ENCODE measurements around the gene LMO1.

DNA sequence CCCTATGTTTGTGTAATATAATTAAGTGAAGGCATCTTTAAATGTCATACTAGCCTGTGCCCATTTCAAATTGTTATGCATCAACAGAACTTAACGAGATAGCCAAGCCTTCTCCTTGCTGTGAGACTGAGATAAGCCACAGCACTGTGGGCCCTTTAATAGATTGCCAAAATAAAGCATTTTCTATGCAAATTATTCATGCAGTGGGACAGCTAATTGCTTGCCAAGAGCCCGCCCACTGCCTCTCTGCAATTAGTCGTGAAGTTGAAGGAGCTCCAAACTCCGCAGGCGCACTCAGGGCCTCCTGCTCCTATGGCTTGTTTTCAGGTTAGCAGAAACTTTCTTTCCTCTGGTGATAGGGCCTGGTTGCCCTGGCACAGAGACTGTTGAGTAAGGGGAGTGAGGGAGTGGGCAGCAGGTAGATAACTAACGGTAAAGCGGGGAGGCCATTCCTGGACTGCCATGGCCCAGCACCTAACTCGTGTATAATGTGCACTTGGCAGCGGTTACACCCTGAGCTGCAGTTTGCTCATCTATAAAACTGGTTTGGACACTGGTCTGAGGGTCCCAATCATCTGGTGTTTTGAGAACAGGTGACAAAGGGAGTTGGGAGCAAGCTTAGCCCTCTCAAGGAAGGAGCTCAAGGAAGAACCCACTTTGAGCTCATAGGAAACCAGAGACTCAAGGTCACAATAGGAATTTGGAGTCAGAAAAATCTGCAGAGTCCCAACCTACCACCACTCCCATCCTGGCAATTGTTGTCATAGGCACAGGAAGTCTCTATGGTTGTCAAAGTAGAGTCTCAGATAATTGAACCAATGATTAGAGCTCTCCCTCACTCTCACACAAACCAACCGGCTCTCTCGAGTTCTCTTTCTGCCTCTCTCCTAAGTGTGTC is 60.9 kb downstream of the LMO1 start:
- TF ChIP-seq, protein P1, sequence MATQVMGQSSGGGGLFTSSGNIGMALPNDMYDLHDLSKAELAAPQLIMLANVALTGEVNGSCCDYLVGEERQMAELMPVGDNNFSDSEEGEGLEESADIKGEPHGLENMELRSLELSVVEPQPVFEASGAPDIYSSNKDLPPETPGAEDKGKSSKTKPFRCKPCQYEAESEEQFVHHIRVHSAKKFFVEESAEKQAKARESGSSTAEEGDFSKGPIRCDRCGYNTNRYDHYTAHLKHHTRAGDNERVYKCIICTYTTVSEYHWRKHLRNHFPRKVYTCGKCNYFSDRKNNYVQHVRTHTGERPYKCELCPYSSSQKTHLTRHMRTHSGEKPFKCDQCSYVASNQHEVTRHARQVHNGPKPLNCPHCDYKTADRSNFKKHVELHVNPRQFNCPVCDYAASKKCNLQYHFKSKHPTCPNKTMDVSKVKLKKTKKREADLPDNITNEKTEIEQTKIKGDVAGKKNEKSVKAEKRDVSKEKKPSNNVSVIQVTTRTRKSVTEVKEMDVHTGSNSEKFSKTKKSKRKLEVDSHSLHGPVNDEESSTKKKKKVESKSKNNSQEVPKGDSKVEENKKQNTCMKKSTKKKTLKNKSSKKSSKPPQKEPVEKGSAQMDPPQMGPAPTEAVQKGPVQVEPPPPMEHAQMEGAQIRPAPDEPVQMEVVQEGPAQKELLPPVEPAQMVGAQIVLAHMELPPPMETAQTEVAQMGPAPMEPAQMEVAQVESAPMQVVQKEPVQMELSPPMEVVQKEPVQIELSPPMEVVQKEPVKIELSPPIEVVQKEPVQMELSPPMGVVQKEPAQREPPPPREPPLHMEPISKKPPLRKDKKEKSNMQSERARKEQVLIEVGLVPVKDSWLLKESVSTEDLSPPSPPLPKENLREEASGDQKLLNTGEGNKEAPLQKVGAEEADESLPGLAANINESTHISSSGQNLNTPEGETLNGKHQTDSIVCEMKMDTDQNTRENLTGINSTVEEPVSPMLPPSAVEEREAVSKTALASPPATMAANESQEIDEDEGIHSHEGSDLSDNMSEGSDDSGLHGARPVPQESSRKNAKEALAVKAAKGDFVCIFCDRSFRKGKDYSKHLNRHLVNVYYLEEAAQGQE (IDR thresholded peaks at IDR 0.05; ENCODE audit: low read depth) = no peak
- no peak for TF ChIP-seq YY1 (IDR thresholded peaks at IDR 0.05; ENCODE audit: low read depth)
- TF ChIP-seq CEBPB (IDR thresholded peaks at IDR 0.05) = no peak
- TF ChIP-seq EP300 (IDR thresholded peaks at IDR 0.05; ENCODE audit: borderline replicate concordance) = no peak
- no peak for TF ChIP-seq NFIC (IDR thresholded peaks at IDR 0.05)
- no peak for TF ChIP-seq ZBTB7A (IDR thresholded peaks at IDR 0.05; ENCODE audit: low read depth)
- no peak for TF ChIP-seq EGR1 (IDR thresholded peaks at IDR 0.05)
- no peak for TF ChIP-seq TCF12 (IDR thresholded peaks at IDR 0.05; ENCODE audit: low read depth)
- no peak for TF ChIP-seq RAD21 (IDR thresholded peaks at IDR 0.05; ENCODE audit: low read depth)
- no peak for TF ChIP-seq CREB1 (IDR thresholded peaks at IDR 0.05; ENCODE audit: low read depth)
- TF ChIP-seq, protein P2, sequence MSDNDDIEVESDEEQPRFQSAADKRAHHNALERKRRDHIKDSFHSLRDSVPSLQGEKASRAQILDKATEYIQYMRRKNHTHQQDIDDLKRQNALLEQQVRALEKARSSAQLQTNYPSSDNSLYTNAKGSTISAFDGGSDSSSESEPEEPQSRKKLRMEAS (IDR thresholded peaks at IDR 0.05) = no peak
- no peak for TF ChIP-seq FOXM1 (IDR thresholded peaks at IDR 0.05; ENCODE audit: borderline replicate concordance, low read depth)

All from Ishikawa (cell line).